GM19193 (cell line): ENCODE measurements around the gene OR52E2.

ENCODE experiments used
- POLR2A ChIP-seq: IDR thresholded peaks from 4 replicates; pipeline ENCODE4 v1.6.1; 2011; ENCODE audit not compliant: insufficient read depth, insufficient read length; ENCODE audit errors: extremely low read depth

Gene OR52E2

DNA sequence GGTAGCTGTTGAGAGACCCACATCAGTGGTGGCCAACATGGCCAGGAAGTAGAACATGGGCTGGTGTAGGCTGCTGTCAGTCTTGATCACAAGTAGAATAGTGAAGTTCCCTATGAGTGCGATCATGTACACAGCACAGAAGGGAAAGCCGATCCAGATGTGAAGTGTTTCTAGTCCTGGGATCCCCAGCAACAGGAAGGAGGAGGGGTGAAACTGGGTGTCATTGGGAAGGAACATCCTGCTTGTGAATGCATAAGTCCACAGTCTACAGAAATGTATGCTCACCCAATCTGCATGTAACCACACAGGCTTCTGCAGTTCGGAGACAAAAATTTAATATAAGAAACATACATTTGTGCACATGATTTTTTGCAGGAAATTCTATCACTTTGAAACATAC lies at the start of gene OR52E2:
OR52E2 (minus strand) TSS at position 237 of the 400 bp plus-strand sequence; CDS start at position 237, 0 bp downstream.
- no peak for TF ChIP-seq POLR2A

DNA sequence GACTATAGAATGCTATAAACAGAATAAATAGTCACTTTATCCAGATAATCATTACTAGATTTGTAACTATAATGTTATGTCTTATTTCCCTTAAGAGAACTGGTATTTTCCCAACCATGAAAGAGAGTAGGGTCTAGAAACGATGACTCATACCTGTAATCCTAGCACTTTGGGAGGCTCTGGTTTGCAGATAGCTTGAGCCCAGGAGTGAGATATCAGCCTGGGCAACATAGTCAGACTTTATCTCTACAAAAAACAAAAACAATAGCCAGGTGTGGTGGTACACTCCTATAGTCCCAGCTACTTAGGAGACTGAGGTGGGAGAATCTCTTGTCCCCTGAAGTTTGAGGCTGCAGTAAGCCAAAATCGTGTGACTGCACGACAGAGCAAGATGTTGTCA lies 47.9 kb upstream of the OR52E2 start:
- TF ChIP-seq POLR2A: no peak

DNA sequence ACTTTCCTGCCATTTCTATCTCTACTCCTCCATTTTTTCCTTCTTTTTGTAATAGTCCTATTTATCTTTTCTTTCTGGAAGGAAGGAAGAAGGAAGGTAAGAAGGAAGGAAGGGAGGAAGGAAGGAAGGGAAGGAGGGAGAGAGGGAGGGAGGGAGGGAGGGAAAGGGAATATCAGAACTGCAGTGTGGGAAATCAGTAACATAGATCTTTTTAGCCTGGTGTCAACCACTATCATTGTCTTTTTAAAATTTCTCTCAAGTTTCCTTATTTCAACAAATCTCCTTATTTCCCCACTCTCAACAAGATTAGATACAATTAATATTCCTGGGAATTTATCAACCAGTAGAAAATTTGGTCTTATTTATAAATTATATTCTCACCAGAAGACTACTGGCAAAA lies 43.6 kb upstream of the OR52E2 start:
- no peak for TF ChIP-seq POLR2A

DNA sequence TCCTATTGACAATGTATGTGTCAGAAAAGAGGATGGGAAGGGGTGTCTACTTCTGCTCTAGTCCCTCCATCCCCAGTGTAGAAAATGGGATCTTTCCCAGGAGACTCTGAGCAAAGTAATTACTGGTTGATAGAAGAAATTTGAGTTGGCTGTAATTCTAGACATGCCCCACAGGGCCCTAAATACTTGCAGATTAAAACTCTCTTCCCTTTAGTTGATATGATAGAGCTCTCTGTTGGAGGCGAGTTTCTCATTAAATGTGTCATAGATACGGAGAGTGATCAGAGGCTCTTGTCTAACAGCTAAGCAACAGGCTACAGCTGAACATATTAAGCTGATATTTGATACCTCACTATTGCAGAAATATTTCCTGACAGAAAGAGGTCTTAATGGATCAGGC lies 42.8 kb upstream of the OR52E2 start:
- TF ChIP-seq POLR2A: no peak

DNA sequence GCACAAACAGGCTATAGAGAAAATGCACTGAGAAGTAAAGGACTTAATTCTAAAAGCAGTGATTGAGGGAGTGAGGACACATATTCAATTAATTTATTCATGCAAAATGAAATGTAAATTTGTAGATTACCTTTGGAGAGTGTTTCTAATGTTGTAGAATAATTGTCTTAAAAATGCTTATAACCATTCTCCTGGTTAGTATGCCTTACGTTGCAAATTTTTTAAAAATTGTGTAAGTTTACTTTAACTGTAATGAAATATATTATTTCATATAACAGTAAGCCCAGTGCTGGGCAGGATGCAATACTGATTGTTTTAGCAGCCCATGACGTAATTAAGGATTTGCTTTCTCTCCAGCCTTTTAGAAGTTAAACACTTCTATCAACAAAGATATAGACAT lies 36.6 kb upstream of the OR52E2 start:
- TF ChIP-seq POLR2A: no peak

DNA sequence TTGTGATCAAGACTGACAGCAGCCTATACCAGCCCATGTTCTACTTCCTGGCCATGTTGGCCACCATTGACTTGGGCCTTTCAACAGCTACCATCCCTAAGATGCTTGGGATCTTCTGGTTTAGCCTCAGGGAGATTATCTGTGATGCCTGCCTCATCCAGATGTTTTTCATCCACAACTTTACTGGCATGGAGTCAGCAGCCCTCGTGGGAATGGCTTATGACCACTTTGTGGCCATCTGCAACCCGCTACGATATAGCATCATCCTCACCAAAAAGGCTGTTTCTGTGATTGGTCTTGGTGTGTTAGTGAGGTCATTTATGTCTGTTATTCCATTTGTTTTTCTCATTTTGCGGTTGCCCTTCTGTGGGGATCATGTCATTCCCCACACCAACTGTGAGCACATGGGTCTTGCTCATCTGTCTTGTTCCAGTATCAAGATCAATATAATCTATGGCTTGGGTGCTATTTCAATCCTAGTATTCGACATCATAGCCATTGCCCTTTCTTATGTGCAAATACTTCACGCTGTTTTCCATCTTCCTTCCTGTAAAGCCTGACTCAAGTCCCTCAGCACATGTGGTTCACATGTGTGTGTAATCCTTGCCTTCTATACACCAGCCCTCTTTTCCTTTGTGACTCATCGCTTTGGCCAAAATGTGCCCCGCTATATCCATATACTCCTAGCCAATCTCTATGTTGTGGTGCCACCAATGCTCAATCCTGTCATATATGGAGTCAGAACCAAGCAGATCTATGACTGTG lies 33.6 kb upstream of the OR52E2 start:
- no peak for TF ChIP-seq POLR2A

DNA sequence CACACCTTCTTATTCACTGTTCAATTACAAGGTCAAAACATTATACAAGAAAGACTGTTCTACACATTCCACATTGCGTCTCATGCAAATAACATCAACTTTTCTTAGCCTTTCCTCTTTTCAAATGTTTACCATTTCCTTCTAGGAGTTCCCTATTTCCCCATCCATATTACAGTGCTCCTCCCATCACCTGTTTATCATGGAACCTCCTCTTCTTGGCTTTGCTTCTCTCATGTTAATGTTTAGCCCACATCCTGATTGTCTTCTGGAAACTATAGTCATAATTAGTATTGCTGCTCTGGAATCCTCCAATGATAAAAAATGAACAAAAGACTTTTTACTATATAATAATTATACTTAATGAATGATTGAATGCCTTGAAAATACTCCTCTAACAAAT lies 31.2 kb upstream of the OR52E2 start:
- no peak for TF ChIP-seq POLR2A

DNA sequence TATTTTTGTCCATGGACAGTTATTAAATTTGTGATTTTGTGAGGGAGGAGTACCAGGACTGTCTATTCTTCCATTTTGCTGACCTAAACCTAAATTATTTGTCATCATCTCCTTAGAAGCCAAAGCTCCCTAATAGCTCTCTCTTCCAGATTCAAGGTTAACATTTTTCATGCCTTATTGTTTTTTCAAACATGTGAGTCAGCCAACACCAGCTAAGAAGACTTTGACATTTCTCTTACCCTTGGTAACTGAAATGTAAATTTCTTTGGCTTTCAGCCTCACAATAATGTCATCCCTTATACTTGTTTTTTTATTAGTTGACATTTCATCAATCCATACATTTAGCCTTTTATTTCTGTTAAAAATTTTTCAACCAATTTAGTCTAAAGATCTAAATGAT lies 29.1 kb upstream of the OR52E2 start:
- TF ChIP-seq POLR2A: no peak

DNA sequence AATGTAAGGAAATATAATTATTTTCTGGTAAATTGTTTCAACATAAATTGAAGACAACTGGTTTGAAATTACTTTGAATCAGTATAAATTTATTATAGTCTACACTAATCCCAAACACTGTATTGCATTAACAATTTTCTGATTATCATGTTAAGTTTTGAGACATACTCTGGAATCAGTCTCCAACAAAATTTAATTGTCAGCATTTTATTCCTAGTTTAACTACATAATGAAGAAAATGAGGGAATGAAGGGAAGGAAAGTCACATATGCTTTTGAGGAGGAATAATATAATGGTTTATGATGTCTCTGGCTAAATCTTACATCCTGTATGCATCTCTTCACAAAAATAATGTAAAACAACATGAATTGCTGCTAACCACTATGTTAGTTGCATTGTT lies 24.2 kb upstream of the OR52E2 start:
- TF ChIP-seq POLR2A: no peak

DNA sequence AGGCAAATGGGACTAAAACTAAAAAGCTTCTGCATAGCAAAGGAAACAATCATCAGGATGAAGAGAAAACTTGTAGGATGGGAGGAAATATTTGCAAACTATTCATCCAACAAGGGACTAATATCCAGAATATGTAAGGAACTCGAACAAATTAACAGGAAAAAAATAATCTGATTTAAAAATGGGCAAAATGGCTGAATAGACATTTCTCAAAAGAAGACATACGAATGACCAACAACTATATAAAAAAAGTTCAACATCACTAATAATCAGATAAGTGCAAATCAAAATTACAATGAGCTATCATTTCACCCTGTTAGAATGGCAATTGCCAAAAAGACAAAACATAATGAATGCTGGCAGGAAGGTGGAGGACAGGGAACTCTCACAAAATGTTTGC lies 22.0 kb upstream of the OR52E2 start:
- no peak for TF ChIP-seq POLR2A

DNA sequence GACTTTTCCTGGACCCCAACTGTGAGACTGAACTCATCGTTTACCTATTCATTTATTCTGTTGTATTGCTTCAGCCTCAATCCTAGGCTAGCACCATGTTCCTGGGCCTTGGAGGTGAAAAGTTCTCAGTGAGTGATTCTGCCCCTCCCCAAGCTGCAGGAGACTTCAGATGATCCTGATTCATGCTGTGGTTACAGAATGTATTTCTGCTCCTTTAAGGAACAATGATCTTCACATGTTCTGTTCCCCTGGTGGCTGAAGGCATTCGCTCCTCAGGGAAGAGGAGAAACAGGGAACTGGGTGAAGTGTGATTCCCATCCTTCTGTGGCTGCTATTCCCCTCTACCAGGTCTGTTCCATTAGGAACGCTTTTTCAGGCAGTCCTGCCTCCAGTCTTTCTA lies 12.4 kb upstream of the OR52E2 start:
- TF ChIP-seq POLR2A: no peak

DNA sequence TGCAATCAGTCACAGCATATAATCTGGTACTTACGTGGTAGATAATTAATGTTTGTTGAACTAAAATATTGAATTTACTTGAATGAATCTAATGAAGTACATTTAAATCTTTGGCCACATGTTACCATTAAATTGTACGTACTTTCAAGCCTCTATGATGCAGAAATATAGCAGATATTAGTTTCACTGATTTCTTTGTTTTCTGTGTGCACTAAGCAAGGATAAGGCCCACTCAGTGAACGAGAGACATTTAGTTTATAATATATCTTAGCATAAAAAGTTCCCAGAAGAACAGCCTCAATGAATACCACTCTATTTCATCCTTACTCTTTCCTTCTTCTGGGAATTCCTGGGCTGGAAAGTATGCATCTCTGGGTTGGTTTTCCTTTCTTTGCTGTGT lies 9.8 kb upstream of the OR52E2 start, which contains the start of gene OR52E1:
OR52E1 (plus strand) TSS at position 301 of the 400 bp plus-strand sequence.
- no peak for TF ChIP-seq POLR2A

DNA sequence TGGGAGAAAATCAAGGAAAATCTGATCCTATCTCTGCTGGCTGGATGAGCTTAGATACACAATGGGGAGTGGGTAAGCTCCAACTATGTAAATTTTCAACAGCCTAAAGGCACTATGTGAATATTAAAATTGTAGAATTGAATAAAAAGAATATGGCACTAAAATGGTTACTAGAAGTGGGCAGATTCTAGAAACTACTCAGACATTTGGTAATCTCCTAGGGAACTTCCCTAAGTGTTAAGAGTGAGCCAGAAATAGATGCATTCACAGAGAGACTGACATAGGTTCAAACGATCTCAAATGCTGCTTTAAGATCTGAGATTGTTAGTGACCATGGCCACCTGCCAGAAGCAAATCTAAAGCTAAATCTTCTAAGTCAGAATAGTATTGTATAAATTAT lies 5.6 kb upstream of the OR52E2 start:
- TF ChIP-seq POLR2A: no peak

DNA sequence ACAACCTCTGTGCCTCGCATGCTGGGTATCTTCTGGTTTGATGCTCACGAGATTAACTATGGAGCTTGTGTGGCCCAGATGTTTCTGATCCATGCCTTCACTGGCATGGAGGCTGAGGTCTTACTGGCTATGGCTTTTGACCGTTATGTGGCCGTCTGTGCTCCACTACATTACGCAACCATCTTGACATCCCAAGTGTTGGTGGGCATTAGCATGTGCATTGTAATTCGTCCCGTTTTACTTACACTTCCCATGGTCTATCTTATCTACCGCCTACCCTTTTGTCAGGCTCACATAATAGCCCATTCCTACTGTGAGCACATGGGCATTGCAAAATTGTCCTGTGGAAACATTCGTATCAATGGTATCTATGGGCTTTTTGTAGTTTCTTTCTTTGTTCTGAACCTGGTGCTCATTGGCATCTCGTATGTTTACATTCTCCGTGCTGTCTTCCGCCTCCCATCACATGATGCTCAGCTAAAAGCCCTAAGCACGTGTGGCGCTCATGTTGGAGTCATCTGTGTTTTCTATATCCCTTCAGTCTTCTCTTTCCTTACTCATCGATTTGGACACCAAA lies 12.6 kb downstream of the OR52E2 start:
- TF ChIP-seq POLR2A: no peak

DNA sequence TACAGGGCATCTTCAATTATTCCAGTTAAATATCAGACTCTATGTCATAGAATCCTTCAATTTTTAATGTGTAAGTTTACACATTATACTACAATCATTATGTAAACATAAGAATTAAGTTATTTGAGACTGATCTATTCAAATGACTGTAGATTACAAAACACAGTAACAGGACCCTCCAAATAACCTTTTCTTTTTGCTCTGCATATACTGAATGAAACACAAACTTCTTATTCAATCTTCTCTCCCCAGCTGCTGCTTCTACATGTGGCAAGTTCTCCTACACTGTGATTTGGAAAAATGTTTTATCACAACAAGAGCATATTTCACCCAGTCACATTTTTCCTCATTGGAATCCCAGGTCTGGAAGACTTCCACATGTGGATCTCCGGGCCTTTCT lies 13.2 kb downstream of the OR52E2 start, which contains the start of gene OR52J3:
OR52J3 (plus strand) TSS at position 301 of the 400 bp plus-strand sequence; CDS start at position 301, 0 bp downstream.
- no peak for TF ChIP-seq POLR2A

DNA sequence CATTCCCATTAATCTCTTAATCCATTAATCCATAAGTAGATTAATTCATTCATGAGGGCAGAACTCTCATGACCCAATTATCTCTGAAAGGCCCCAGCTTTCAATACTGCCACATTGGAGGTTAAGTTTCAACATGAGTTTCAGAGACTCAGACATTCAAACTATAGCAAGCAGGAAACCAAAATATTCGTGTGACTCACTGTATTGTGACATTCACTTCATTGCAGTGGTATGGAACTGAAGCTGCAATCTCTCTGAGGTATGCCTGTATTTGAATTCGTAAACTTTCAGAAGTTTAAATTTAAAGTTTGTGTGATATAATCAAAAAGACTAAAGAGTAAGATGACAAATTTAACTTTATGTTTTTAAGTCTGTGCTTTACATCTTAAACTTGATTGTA lies 16.0 kb downstream of the OR52E2 start:
- TF ChIP-seq POLR2A: no peak
